NCI-H748 treated with DMSO at 0.1 percent for 48 hours (cell line): Measurements from ENCODE around the gene CFAP43.
A peak's percentile ranks its signal among the peaks of the same experiment; 100 is the strongest.

Experiments
- DNase-seq: peaks from one replicate; lab custom pipeline; 2025; lab: John Stamatoyannopoulos, UW

The CFAP43 gene

GRCh38 chr10:104128214-104128613 is 104.0 kb downstream of the CFAP43 start:
- DNase-seq, result no peak

GRCh38 chr10:104127411-104127810 is 104.8 kb downstream of the CFAP43 start:
- DNase-seq, result peak; percentile 4

GRCh38 chr10:104123397-104123796 is 108.8 kb downstream of the CFAP43 start:
- peak; percentile 0 for DNase-seq

GRCh38 chr10:104122225-104123107 is 109.7 kb downstream of the CFAP43 start:
- DNase-seq, result peak; percentile 58

- peak; percentile 96 for DNase-seq
Measured at GRCh38 chr10:104121485-104122224, 110.5 kb downstream of the CFAP43 start, which contains the start of gene SFR1. SFR1 (plus strand) TSS chr10:104122171; CDS start chr10:104122184, 13 bp downstream.

GRCh38 chr10:104120903-104121484 is 111.2 kb downstream of the CFAP43 start:
- DNase-seq, result peak; percentile 23

GRCh38 chr10:104120512-104120902 is 111.7 kb downstream of the CFAP43 start:
- no peak for DNase-seq

- no peak for DNase-seq
Measured at GRCh38 chr10:104119996-104120395, 112.2 kb downstream of the CFAP43 start.

GRCh38 chr10:104117839-104118323 is 114.3 kb downstream of the CFAP43 start:
- peak; percentile 70 for DNase-seq

GRCh38 chr10:104113376-104113956 is 118.7 kb downstream of the CFAP43 start:
- DNase-seq, result no peak

GRCh38 chr10:104109908-104110662 is 122.1 kb downstream of the CFAP43 start:
- no peak for DNase-seq

GRCh38 chr10:104104926-104105325 is 127.2 kb downstream of the CFAP43 start:
- no peak for DNase-seq

GRCh38 chr10:104104418-104104817 is 127.7 kb downstream of the CFAP43 start:
- no peak for DNase-seq

- DNase-seq, result no peak
Measured at GRCh38 chr10:104103956-104104355, 128.2 kb downstream of the CFAP43 start.

GRCh38 chr10:104101902-104102301 is 130.3 kb downstream of the CFAP43 start:
- DNase-seq, result no peak

- no peak for DNase-seq
Measured at GRCh38 chr10:104100795-104101194, 131.4 kb downstream of the CFAP43 start.

GRCh38 chr10:104099941-104100340 is 132.2 kb downstream of the CFAP43 start:
- DNase-seq, result no peak

GRCh38 chr10:104099269-104099668 is 132.9 kb downstream of the CFAP43 start:
- DNase-seq, result no peak

- no peak for DNase-seq
Measured at GRCh38 chr10:104098358-104098925, 133.7 kb downstream of the CFAP43 start.

- DNase-seq, result no peak
Measured at GRCh38 chr10:104096692-104097091, 135.5 kb downstream of the CFAP43 start.

- no peak for DNase-seq
Measured at GRCh38 chr10:104092749-104093148, 139.4 kb downstream of the CFAP43 start.
